Measurements from ENCODE around the gene NSMF. TPM values are rescaled to one million over a fixed set of nuclear protein-coding genes. Genes with fewer than 3 reads are reported as not detected.

NSMF gene
- total and polyA plus RNA-seq, 4 donors, result 13.8 to 39.8 (median 30.1) TPM

- Histone ChIP-seq H3K27me3 (ENCODE audit: control insufficient read depth in 3 of 3, insufficient read depth in 3 of 3, low read length in 2 of 3) (no peaks in the 10 kb centered on the region), H3K9me3 (ENCODE audit: control insufficient read depth in 4 of 4, insufficient read depth in 3 of 4, low read length in 3 of 4) (peaks cover 0 to 3% (median 0%) of the 10 kb centered on the region in 4 donors), H3K4me1 (ENCODE audit: control insufficient read depth in 5 of 5, insufficient read depth in 5 of 5, low read length in 5 of 5) (peaks cover 0 to 14% (median 4%) of the 10 kb centered on the region in 5 donors), H3K4me3 (no peak overlapping the region), H3K9ac (ENCODE audit: insufficient read depth in 1 of 2, low read length in 2 of 2) (no peak overlapping the region), H3K36me3 (ENCODE audit: control insufficient read depth in 4 of 4, insufficient read depth in 4 of 4, low read length in 4 of 4) (peaks cover 0 to 6% (median 0%) of the 10 kb centered on the region in 4 donors), H3K27ac (ENCODE audit: low read depth in 1 of 2, low read length in 1 of 2) (no peak overlapping the region)
- no peak for ATAC-seq (ENCODE audit: insufficient read depth, low FRiP score)
- 88 to 92% methylated on average over 14 of the region's 14 CpGs for WGBS, 2 donors
- no peak for TF ChIP-seq CTCF (IDR thresholded peaks at IDR 0.05; ENCODE audit: control extremely low read depth, extremely low read depth)
- DNase-seq, result no peak
Observed at GRCh38 chr9:137444106-137444790, 14.9 kb downstream of the NSMF start.

GRCh38 chr9:137441935-137442321, 17.2 kb downstream of the NSMF start:
- no peak overlapping the region for H3K27ac ChIP-seq (ENCODE audit: low read depth in 1 of 2, low read length in 1 of 2)
- peaks cover 0 to under 1% (median 0%) of the 10 kb centered on the region in 4 donors for H3K9me3 ChIP-seq (ENCODE audit: control insufficient read depth in 4 of 4, insufficient read depth in 3 of 4, low read length in 3 of 4)
- no peak overlapping the region for H3K4me3 ChIP-seq
- H3K4me1 ChIP-seq (ENCODE audit: control insufficient read depth in 5 of 5, insufficient read depth in 5 of 5, low read length in 5 of 5), result peaks cover 0 to 6% (median 0%) of the 10 kb centered on the region in 5 donors
- 11 to 13% methylated on average over 6 to 7 of the region's 7 CpGs for WGBS, 2 donors
- ATAC-seq (ENCODE audit: insufficient read depth, low FRiP score) (no peak), DNase-seq (no peak)
- TF ChIP-seq CTCF (IDR thresholded peaks at IDR 0.05; ENCODE audit: control extremely low read depth, extremely low read depth), result no peak
- H3K27me3 ChIP-seq (ENCODE audit: control insufficient read depth in 3 of 3, insufficient read depth in 3 of 3, low read length in 2 of 3), result no peaks in the 10 kb centered on the region
- H3K9ac ChIP-seq (ENCODE audit: insufficient read depth in 1 of 2, low read length in 2 of 2), result no peak overlapping the region
- no peaks in the 10 kb centered on the region for H3K36me3 ChIP-seq (ENCODE audit: control insufficient read depth in 4 of 4, insufficient read depth in 4 of 4, low read length in 4 of 4)

- no peaks in the 10 kb centered on the region for H3K9me3 ChIP-seq (ENCODE audit: control insufficient read depth in 4 of 4, insufficient read depth in 3 of 4, low read length in 3 of 4)
- peak within 1 kb of the TSS; percentile 5 for H3K4me3 ChIP-seq
- no peak within 1 kb of the TSS for H3K9ac ChIP-seq (ENCODE audit: insufficient read depth in 1 of 2, low read length in 2 of 2)
- WGBS, 2 donors, result 1% methylated on average over 37 to 62 of the region's 62 CpGs
- H3K27ac ChIP-seq (ENCODE audit: low read depth in 1 of 2, low read length in 1 of 2), result no peak within 1 kb of the TSS
- no peak for ATAC-seq (ENCODE audit: insufficient read depth, low FRiP score)
- no peak for TF ChIP-seq CTCF (IDR thresholded peaks at IDR 0.05; ENCODE audit: control extremely low read depth, extremely low read depth)
- no peaks in the 10 kb centered on the region for H3K36me3 ChIP-seq (ENCODE audit: control insufficient read depth in 4 of 4, insufficient read depth in 4 of 4, low read length in 4 of 4)
- H3K27me3 ChIP-seq (ENCODE audit: control insufficient read depth in 3 of 3, insufficient read depth in 3 of 3, low read length in 2 of 3), result no peaks in the 10 kb centered on the region
- H3K4me1 ChIP-seq (ENCODE audit: control insufficient read depth in 5 of 5, insufficient read depth in 5 of 5, low read length in 5 of 5), result peaks cover 0 to 7% (median 0%) of the 10 kb centered on the region in 5 donors
- DNase-seq, result peak in 2 of 3 donors; percentile 31 to 46
Observed at GRCh38 chr9:137441289-137441934, 17.7 kb downstream of the NSMF start, which contains the start of gene ENTPD8. ENTPD8 (minus strand) TSS chr9:137441357; CDS start chr9:137438285, 3,072 bp downstream.

All from lung (tissue), 12 donors.